Uterus (tissue), 4 donors: ENCODE measurements around the gene MAP2. TPM values are rescaled to one million over a fixed set of nuclear protein-coding genes. Genes with fewer than 3 reads are reported as not detected.
"Not testable (repeated sequence)": the region's sequence is repeated elsewhere in the genome, so short reads cannot be mapped to it uniquely, and the experiment has no call there.

Source experiments
- DNase-seq, 2 donors: peaks; one replicate each; pipeline ENCODE4 v3.0.0-alpha.2; 2019 to 2020
- H3K27ac ChIP-seq, 2 donors: fragments of 200-600 bp; sonication (generic); 1 replicate in 1 of 2; 2 replicates in 1 of 2; pipeline ENCODE4 v1.5.1; 2016 to 2018
- H3K27me3 ChIP-seq, 2 donors: fragments of 200-600 bp; sonication (generic); one replicate each; pipeline ENCODE4 v1.5.1; 2018 to 2019; ENCODE audit warnings: control low read depth in 1 of 2
- H3K36me3 ChIP-seq, 2 donors: fragments of 200-600 bp; sonication (generic); one replicate each; pipeline ENCODE4 v1.5.1; 2019; ENCODE audit warnings: control low read depth in 1 of 2
- H3K4me1 ChIP-seq, 2 donors: fragments of 200-600 bp; sonication (generic); one replicate each; pipeline ENCODE4 v1.5.1; 2018 to 2019; ENCODE audit warnings: control low read depth in 1 of 2
- H3K4me3 ChIP-seq, 2 donors: fragments of 200-600 bp; sonication (generic); 1 replicate in 1 of 2; 2 replicates in 1 of 2; pipeline ENCODE4 v1.5.1; 2018 to 2019; ENCODE audit warnings: mild to moderate bottlenecking in 1 of 2
- H3K9me3 ChIP-seq, 2 donors: fragments of 200-600 bp; sonication (generic); one replicate each; pipeline ENCODE4 v1.5.1; 2019; ENCODE audit warnings: control low read depth in 1 of 2
- CTCF ChIP-seq, 4 experiments: fragments of 200-600 bp in 2 of 4; fragments of 450-650 bp in 2 of 4; sonication (generic) in 2 of 4; IDR thresholded peaks; one replicate each; pipeline ENCODE4 v1.5.1; 2016 to 2019; ENCODE audit warnings: antibody characterized with exemption in 4 of 4, mild to moderate bottlenecking in 2 of 4, moderate library complexity in 1 of 4
- POLR2A ChIP-seq, 2 donors: fragments of 450-650 bp; IDR thresholded peaks; one replicate each; pipeline ENCODE4 v1.6.1; 2016; ENCODE audit warnings: antibody characterized with exemption in 2 of 2, mild to moderate bottlenecking in 1 of 2, moderate library complexity in 1 of 2
- intact Hi-C: fragments of 100-400 bp; cut with DNase I; formaldehyde crosslinking; loops from one replicate; pipeline ENCODE4 v1.15.1; 2023; ENCODE audit warnings: low total_unique reads
- total RNA-seq, 4 donors: library from RNA; depleted of rRNA in 3 of 4; stranded (reverse); fragments of >200 nt in 3 of 4; gene quantifications; one replicate each; pipeline versions ENCODE4 v1.1.0 to v1.2.4, GENCODE V29; 2014 to 2023
- donor health status: DM: yes; HTN: yes; CAD: no.

The MAP2 gene
- total RNA-seq, 4 donors from 2014 or later = 4.7 to 18.7 (median 7.6) TPM

DNA sequence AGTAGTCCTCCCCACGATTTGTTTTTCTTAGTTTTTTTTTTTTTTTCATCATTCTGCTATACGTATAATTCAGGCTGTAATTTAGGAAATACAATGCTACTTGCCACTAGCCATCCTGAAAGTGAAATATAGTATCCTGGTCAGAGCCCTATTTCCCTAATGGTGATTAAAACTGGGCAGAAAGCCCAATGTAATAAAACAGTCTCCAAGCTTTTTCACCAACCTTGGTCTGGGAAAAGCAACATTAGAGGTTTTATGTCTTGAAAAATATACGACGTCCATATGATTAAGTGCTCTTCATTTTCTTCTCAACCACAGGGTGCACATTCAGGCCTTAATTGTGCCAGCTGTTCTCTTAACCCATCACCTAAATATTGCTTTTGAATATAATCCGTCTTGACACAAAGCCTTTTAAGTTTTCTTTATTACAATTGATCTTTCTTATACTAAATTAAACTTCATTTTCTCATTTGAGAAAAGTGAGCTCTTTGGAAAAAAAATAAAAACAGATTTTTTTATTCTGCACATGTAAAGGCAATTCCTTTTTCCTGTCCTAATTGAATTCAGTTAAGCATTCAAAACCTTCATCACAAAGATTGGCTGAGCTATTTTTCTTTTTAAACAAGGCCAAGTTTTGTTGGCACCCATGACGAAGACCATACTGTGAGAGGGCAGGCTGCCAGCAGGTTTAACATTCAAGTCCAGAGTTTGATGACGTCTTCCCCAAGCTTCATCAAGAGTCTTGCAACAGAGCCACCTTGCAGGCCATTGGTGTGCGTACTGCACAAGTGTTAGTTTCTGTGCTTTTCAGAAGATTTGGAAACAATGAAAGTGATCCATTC is 52.7 kb downstream of the MAP2 start:
- H3K27ac ChIP-seq = peak overlapping the region in 1 of 2 donors; percentile 24
- H3K36me3 ChIP-seq = no peaks in the 10 kb centered on the region
- DNase-seq = peak in 1 of 2 donors; percentile 45
- no peak overlapping the region for H3K4me3 ChIP-seq
- no peaks in the 10 kb centered on the region for H3K27me3 ChIP-seq
- TF ChIP-seq POLR2A (IDR thresholded peaks at IDR 0.05) (no peak), CTCF (IDR thresholded peaks at IDR 0.05) (no peak)
- no peaks in the 10 kb centered on the region for H3K4me1 ChIP-seq
- H3K9me3 ChIP-seq = no peaks in the 10 kb centered on the region
- intact Hi-C loops = no loop called here

DNA sequence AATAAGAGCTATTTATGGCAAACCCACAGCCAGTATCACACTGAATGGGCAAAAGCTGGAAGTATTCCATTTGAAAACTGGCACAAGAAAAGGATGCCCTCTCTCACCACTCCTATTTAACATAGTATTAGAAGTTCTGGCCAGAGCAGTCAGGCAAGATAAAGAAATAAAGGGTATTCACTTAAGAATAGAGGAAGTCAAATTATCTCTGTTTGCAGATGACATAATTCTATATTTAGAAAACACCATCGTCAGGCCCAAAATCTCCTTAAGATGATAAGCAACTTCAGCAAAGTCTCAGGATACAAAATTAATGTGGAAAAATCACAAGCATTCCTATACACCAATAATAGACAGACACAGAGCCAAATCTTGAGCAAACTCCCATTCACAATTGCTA is 68.4 kb downstream of the MAP2 start:
- H3K27me3 ChIP-seq, H3K36me3 ChIP-seq, H3K27ac ChIP-seq, intact Hi-C loops, H3K4me3 ChIP-seq, H3K4me1 ChIP-seq, DNase-seq, H3K9me3 ChIP-seq: not testable (repeated sequence)

DNA sequence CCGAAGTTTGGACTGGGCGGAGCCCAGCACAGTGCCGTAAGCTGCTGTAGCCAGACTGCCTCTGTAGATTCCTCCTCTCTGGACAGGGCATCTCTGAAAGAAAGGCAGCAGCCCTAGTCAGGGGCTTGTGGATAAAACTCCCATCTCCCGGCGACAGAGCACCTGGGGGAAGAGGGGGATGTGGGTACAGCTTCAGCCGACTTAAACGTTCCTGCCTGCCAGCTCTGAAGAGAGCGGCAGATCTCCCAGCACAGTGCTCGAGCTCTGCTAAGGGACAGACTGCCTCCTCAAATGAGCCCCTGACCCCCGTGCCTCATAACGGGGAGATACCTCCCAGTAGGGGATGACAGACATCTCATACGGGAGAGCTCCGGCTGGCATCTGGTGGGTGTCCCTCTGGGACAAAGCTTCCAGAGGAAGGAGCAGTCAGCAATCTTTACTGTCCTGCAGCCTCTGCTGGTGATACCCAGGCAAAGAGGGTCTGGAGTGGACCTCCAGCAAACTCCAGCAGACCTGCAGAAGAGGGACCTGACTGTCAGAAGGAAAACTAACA is 71.3 kb downstream of the MAP2 start:
- H3K36me3 ChIP-seq, DNase-seq, H3K4me3 ChIP-seq, H3K27me3 ChIP-seq, H3K4me1 ChIP-seq, H3K9me3 ChIP-seq, intact Hi-C loops: not testable (repeated sequence)
- peak overlapping the region; percentile 57 to 75 for H3K27ac ChIP-seq

DNA sequence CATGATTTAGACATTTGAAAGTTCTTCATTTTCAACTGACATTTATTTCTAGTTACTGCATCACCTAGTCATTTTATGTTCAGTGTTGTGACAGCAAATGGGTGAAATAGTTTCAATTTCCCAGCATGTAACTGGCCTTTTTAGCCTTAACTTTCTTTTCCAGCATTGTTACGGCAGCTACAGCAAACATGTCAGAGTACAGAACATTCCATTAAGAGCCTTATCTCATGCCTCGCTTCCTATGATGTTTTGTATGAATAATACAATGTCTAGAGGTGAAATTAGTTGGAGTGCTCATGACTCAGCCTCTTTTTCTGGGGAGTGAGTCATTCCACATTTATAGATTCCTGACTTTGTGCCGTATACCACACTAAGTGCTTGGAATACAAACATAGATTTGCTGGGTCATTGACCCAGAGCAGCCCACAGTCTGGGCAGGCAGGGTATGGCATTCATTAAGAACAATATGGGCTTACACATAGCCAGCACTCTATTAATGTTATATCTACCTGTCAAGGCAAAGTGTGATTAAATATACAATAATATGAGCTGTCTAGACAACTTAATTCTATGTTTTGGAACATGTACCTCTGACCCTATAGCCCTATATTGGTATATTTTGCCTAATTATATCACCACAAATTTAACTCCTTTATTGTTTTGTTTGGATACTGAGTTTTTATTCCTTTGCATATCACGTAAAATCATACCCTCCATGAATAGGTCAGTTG is 72.2 kb downstream of the MAP2 start:
- Histone ChIP-seq H3K27me3 (no peaks in the 10 kb centered on the region), H3K4me1 (no peaks in the 10 kb centered on the region), H3K4me3 (no peak overlapping the region), H3K27ac (peak overlapping the region; percentile 57 to 75), H3K36me3 (no peaks in the 10 kb centered on the region), H3K9me3 (peaks cover 0 to 5% of the 10 kb centered on the region in 2 donors)
- TF ChIP-seq CTCF (IDR thresholded peaks at IDR 0.05) (no peak), POLR2A (IDR thresholded peaks at IDR 0.05) (no peak)
- intact Hi-C loops = no loop called here
- no peak for DNase-seq

DNA sequence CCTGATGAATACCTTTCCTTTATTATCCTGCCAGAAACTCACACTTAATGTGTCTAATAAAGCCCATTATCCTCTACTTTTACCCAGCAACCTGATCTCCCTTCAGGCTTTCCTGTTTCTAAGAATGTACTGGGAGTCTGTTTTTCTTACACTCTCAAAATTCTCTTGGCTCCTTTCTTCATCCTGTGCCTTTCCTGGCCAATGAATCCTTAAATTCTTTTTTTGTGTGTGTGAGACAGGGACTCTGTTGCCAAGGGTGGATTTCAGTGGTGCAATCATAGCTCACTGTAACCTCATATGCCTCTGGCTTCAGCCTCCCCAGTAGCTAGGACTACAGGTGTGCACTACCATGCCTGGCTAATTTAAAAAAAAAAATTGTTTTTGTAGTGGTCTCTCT is 72.7 kb downstream of the MAP2 start:
- DNase-seq = no peak
- no peaks in the 10 kb centered on the region for H3K27me3 ChIP-seq
- TF ChIP-seq POLR2A (IDR thresholded peaks at IDR 0.05) = no peak
- TF ChIP-seq CTCF (IDR thresholded peaks at IDR 0.05) = no peak
- H3K27ac ChIP-seq = peak overlapping the region; percentile 54 to 75
- no peaks in the 10 kb centered on the region for H3K4me1 ChIP-seq
- H3K4me3 ChIP-seq = no peak overlapping the region
- H3K36me3 ChIP-seq = no peaks in the 10 kb centered on the region
- intact Hi-C loops = no loop called here
- H3K9me3 ChIP-seq = peaks cover 0 to 5% of the 10 kb centered on the region in 2 donors

- no peak overlapping the region for H3K4me3 ChIP-seq
- H3K27ac ChIP-seq = no peak overlapping the region
- H3K27me3 ChIP-seq = no peaks in the 10 kb centered on the region
- TF ChIP-seq CTCF (IDR thresholded peaks at IDR 0.05) = no peak
- TF ChIP-seq POLR2A (IDR thresholded peaks at IDR 0.05) = no peak
- no peak for DNase-seq
- no peaks in the 10 kb centered on the region for H3K4me1 ChIP-seq
- H3K36me3 ChIP-seq = no peaks in the 10 kb centered on the region
- intact Hi-C loops = no loop called here
- peaks cover 0 to 5% of the 10 kb centered on the region in 2 donors for H3K9me3 ChIP-seq
These were observed 74.8 kb downstream of the MAP2 start for GRCh38 chr2:209498614-209499013.
